ENCODE measurements around the gene SVOP. TPM values are rescaled to one million over a fixed set of nuclear protein-coding genes. Genes with fewer than 3 reads are reported as not detected.

SVOP gene
- polyA plus RNA-seq, 3 donors = not detected

DNA sequence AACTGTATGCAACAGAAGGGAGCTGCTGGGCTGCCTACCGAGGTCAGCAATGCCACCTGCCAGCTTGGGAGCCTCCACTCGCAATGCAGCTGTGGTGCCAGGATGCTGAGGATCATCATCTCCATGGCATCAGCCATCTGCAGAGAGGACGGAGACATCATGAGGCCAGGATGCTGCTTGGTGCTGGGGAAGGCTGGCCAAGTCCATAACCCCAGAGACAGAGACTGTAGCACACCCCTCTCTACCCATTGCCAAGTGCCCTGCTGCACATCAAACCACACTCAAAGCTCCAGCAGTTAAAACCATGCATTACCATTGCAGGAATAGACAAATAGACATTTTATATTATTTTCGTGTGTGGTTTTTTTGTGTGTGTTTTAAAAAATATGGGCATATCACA is 43.5 kb downstream of the SVOP start:
- Histone ChIP-seq H3K9ac (ENCODE audit: insufficient read depth, low read length, poor library complexity, severe bottlenecking) (no peak overlapping the region), H3K9me3 (replicated peaks in 1 of 2; ENCODE audit: control insufficient read depth in 1 of 2, insufficient read depth in 1 of 2, low read length in 2 of 2) (no peaks in the 10 kb centered on the region), H3K36me3 (replicated peaks in 1 of 2; ENCODE audit: control insufficient read depth in 1 of 2, insufficient read depth in 2 of 2, low read length in 2 of 2) (no peaks in the 10 kb centered on the region), H4K20me1 (ENCODE audit: insufficient read depth, low read length) (no peaks in the 10 kb centered on the region), H3K27me3 (ENCODE audit: control insufficient read depth in 2 of 2, insufficient read depth in 2 of 2, low read length in 2 of 2) (peaks cover 0 to 3% of the 10 kb centered on the region in 2 donors), H3K4me1 (ENCODE audit: control insufficient read depth in 1 of 2, insufficient read depth in 2 of 2, low read length in 2 of 2) (no peaks in the 10 kb centered on the region), H3K27ac (ENCODE audit: low read depth in 1 of 2, low read length in 2 of 2) (no peak overlapping the region), H3K4me2 (replicated peaks; ENCODE audit: extremely low read depth, low read length, poor library complexity, severe bottlenecking) (no peak overlapping the region), H3K4me3 (replicated peaks in 1 of 3; ENCODE audit: low read depth in 2 of 3, low read length in 3 of 3) (no peak overlapping the region), H3K79me2 (ENCODE audit: insufficient read depth, low read length) (no peaks in the 10 kb centered on the region), H2AFZ (ENCODE audit: insufficient read depth, low read depth, low read length, poor library complexity, severe bottlenecking) (no peak overlapping the region)
- DNase-seq = no peak
- TF ChIP-seq, protein P1, sequence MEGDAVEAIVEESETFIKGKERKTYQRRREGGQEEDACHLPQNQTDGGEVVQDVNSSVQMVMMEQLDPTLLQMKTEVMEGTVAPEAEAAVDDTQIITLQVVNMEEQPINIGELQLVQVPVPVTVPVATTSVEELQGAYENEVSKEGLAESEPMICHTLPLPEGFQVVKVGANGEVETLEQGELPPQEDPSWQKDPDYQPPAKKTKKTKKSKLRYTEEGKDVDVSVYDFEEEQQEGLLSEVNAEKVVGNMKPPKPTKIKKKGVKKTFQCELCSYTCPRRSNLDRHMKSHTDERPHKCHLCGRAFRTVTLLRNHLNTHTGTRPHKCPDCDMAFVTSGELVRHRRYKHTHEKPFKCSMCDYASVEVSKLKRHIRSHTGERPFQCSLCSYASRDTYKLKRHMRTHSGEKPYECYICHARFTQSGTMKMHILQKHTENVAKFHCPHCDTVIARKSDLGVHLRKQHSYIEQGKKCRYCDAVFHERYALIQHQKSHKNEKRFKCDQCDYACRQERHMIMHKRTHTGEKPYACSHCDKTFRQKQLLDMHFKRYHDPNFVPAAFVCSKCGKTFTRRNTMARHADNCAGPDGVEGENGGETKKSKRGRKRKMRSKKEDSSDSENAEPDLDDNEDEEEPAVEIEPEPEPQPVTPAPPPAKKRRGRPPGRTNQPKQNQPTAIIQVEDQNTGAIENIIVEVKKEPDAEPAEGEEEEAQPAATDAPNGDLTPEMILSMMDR (IDR thresholded peaks at IDR 0.05) = no peak
- Mint-ChIP-seq H3K9me3 (no peaks in the 10 kb centered on the region), H3K36me3 (no peaks in the 10 kb centered on the region), H3K27me3 (ENCODE audit: low read depth in 3 of 3) (peaks cover 3 to 5% (median 3%) of the 10 kb centered on the region in 3 donors), H3K27ac (no peak overlapping the region), H3K4me3 (no peak overlapping the region), H3K4me1 (no peaks in the 10 kb centered on the region)
- intact Hi-C loops (cut with micrococcal nuclease) = no loop called here
- WGBS (ENCODE audit: insufficient coverage) = 80% methylated on average over 3 of the region's 4 CpGs

DNA sequence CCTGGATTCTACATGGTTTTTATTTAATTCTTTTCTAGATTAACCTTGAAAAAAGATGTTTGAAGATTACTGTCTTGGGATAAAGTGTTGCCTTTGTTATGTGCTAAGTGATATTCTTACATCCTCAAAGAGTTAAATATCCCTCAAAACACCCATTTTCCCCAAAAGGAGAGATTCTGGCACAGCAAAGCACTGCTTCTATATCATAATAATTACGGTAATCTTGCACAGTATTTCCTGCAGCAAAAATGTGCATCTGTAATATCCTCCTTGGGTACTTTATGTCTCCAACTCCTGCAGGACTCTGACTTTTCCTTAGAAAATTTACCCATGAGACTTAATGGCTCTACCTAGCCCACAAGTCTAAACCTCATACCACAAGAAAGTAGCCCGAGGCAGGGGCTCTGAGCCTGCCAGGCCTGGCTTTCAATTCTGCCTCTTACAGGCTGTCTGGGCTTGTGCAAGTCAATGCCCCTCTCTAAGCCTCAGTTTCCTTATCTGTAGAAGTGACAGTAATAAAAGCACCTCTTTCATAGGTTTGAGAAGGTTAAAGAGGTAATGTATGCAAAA is 45.8 kb downstream of the SVOP start:
- Mint-ChIP-seq H3K4me1 (no peaks in the 10 kb centered on the region), H3K9me3 (no peaks in the 10 kb centered on the region), H3K27me3 (ENCODE audit: low read depth in 3 of 3) (peaks cover 3 to 5% (median 3%) of the 10 kb centered on the region in 3 donors), H3K36me3 (no peaks in the 10 kb centered on the region), H3K27ac (no peak overlapping the region), H3K4me3 (no peak overlapping the region)
- H3K79me2 ChIP-seq (ENCODE audit: insufficient read depth, low read length) = no peaks in the 10 kb centered on the region
- H3K9ac ChIP-seq (ENCODE audit: insufficient read depth, low read length, poor library complexity, severe bottlenecking) = no peak overlapping the region
- no peaks in the 10 kb centered on the region for H3K9me3 ChIP-seq (replicated peaks in 1 of 2; ENCODE audit: control insufficient read depth in 1 of 2, insufficient read depth in 1 of 2, low read length in 2 of 2)
- no peak overlapping the region for H3K27ac ChIP-seq (ENCODE audit: low read depth in 1 of 2, low read length in 2 of 2)
- H3K4me2 ChIP-seq (replicated peaks; ENCODE audit: extremely low read depth, low read length, poor library complexity, severe bottlenecking) = no peak overlapping the region
- no peak overlapping the region for H3K4me3 ChIP-seq (replicated peaks in 1 of 3; ENCODE audit: low read depth in 2 of 3, low read length in 3 of 3)
- TF ChIP-seq, protein P1 (IDR thresholded peaks at IDR 0.05) = no peak
- H2AFZ ChIP-seq (ENCODE audit: insufficient read depth, low read depth, low read length, poor library complexity, severe bottlenecking) = no peak overlapping the region
- no peak for DNase-seq
- H4K20me1 ChIP-seq (ENCODE audit: insufficient read depth, low read length) = no peaks in the 10 kb centered on the region
- intact Hi-C loops (cut with micrococcal nuclease) = no loop called here
- peaks cover 0 to 3% of the 10 kb centered on the region in 2 donors for H3K27me3 ChIP-seq (ENCODE audit: control insufficient read depth in 2 of 2, insufficient read depth in 2 of 2, low read length in 2 of 2)
- H3K4me1 ChIP-seq (ENCODE audit: control insufficient read depth in 1 of 2, insufficient read depth in 2 of 2, low read length in 2 of 2) = no peaks in the 10 kb centered on the region
- 90% methylated on average over 2 of the region's 2 CpGs for WGBS (ENCODE audit: insufficient coverage)
- H3K36me3 ChIP-seq (replicated peaks in 1 of 2; ENCODE audit: control insufficient read depth in 1 of 2, insufficient read depth in 2 of 2, low read length in 2 of 2) = no peaks in the 10 kb centered on the region

All from CD14-positive monocyte (primary cell).